Psoas muscle (tissue), 8 donors: ENCODE results near the gene TIMM13. TPM values are rescaled to one million over a fixed set of nuclear protein-coding genes. Genes with fewer than 3 reads are reported as not detected.
A peak's percentile ranks its signal among the peaks of the same experiment; 100 is the strongest.

Experiments used
- ATAC-seq, 4 donors: fragments of 200-7000 bp; cut with Tn5 transposase; one replicate each; pipeline ENCODE4 v1.9.1; 2020; ENCODE audit warnings: moderate library complexity in 3 of 4, mild to moderate bottlenecking in 2 of 4
- DNase-seq, 2 donors: peaks; one replicate each; pipeline ENCODE4 v3.0.0-alpha.2; 2020
- H3K27ac ChIP-seq: fragments of 200-600 bp; one replicate; pipeline ENCODE4 v1.8.0; 2022
- H3K27me3 ChIP-seq, 3 donors: fragments of 200-600 bp in 1 of 3; one replicate each; pipeline versions ENCODE4 v1.6.1 to v1.8.0; 2013 to 2022; ENCODE audit warnings: low read length in 2 of 3, mild to moderate bottlenecking in 2 of 3, moderate library complexity in 1 of 3; ENCODE audit not compliant: insufficient read depth in 3 of 3
- H3K36me3 ChIP-seq, 2 donors: fragments of 200-600 bp in 1 of 2; one replicate each; pipeline versions ENCODE4 v1.6.1 to v1.8.0; 2013 to 2022; ENCODE audit warnings: low read depth in 1 of 2, mild to moderate bottlenecking in 1 of 2, moderate library complexity in 1 of 2; ENCODE audit not compliant: insufficient read depth in 1 of 2
- H3K4me1 ChIP-seq: fragments of 200-600 bp; one replicate; pipeline ENCODE4 v1.8.0; 2022
- H3K4me3 ChIP-seq: fragments of 200-600 bp; one replicate; pipeline ENCODE4 v1.8.0; 2022; ENCODE audit warnings: mild to moderate bottlenecking
- H3K9me3 ChIP-seq: fragments of 200-600 bp; one replicate; pipeline ENCODE4 v1.8.0; 2022
- WGBS, 3 donors: extraction: QIAGEN DNeasy Blood & Tissue Kit; methylation state at CpG; one replicate each; pipeline versions ENCODE4 v1.1.6 to v1.1.7; 2013; 5-methylcytosine and 5-hydroxymethylcytosine counted together
- intact Hi-C, 2 donors: fragments of 100-400 bp; cut with DNase I; formaldehyde crosslinking; loops; one replicate each; pipeline versions ENCODE4 v1.11.0 to v1.14.2; 2022
- polyA plus RNA-seq, 3 donors: library from polyadenylated mRNA; stranded (reverse); fragments of 200-250 nt; gene quantifications; one replicate each; pipeline ENCODE4 v1.2.3, GENCODE V29; 2013
- total RNA-seq, 4 donors: library from RNA; stranded (reverse); fragmentation: NEBNext Ultra II Directional in 2 of 4; extraction: Animal tissue kit (Norgen Biotek cat#: 25700) in 2 of 4; gene quantifications; one replicate each; pipeline versions ENCODE4 v1.2.1 to v1.2.4, GENCODE V29; 2021 to 2023
- TF ChIP-seq, protein P1 (sequence below): fragments of 200-600 bp; IDR thresholded peaks from one replicate; pipeline ENCODE4 v1.8.0; 2022; ENCODE audit warnings: antibody characterized with exemption
- donor health status: healthy with polysubstance abuse.
- donor health status: DM: no; HTN: no; CAD: no; lungs with moderate emphysema.
- donor health status: Bipolar disorder and iron deficiency.
- donor health status: healthy.
- donor health status: DM: yes; HTN: yes; CAD: no.
- donor health status: DM: no; HTN: no; CAD: no.
- donor health status: DM: no; HTN: no; CAD: no.
- donor health status: DM: yes; HTN: yes; CAD: no.

Gene TIMM13
- total and polyA plus RNA-seq, 7 donors: 70.3 to 254 (median 99.0) TPM

DNA sequence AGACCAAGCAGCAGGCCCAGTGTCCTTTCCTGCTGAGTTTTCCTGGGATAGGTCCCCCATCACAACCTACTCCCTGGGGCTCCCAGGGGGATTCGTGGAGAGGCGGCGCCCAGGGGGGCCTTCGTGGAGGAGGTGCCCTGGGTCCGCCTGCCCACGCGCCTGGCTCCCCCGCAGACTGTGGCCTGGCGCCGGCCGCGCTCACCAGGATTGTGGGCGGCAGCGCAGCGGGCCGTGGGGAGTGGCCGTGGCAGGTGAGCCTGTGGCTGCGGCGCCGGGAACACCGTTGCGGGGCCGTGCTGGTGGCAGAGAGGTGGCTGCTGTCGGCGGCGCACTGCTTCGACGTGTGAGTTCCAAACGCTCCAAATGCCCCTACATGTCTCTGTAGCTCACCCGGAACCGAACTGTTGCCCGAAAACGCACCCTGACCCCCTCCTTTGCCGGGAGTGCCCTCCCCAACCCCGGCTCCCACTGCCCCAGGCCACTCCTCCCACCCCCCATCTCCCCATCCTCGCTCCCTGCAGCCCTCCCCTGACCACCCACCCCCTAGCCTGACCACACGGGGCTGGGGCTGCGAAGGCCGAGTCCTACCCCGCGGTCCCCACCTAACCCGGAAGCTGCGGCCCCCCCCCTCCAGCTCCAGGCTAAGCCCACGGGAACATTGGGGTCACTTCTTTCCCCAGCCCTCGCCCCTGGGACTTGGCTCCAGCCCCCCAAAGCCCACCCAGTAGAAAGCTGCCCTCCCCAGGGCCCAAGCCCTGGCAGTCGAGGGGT is 3.3 kb downstream of the TIMM13 start:
- Histone ChIP-seq H3K27ac (peak overlapping the region; percentile 14), H3K4me3 (no peak overlapping the region), H3K4me1 (peaks cover 36% of the 10 kb centered on the region), H3K36me3 (peaks cover 0 to 16% of the 10 kb centered on the region in 2 donors), H3K9me3 (no peaks in the 10 kb centered on the region), H3K27me3 (no peaks in the 10 kb centered on the region)
- 88 to 90% (median 89%) methylated on average over 39 to 46 of the region's 46 CpGs for WGBS, 3 donors
- intact Hi-C loops: no loop called here
- no peak for ATAC-seq
- peak in 1 of 2 donors; percentile 50 for DNase-seq
- TF ChIP-seq, protein P1, sequence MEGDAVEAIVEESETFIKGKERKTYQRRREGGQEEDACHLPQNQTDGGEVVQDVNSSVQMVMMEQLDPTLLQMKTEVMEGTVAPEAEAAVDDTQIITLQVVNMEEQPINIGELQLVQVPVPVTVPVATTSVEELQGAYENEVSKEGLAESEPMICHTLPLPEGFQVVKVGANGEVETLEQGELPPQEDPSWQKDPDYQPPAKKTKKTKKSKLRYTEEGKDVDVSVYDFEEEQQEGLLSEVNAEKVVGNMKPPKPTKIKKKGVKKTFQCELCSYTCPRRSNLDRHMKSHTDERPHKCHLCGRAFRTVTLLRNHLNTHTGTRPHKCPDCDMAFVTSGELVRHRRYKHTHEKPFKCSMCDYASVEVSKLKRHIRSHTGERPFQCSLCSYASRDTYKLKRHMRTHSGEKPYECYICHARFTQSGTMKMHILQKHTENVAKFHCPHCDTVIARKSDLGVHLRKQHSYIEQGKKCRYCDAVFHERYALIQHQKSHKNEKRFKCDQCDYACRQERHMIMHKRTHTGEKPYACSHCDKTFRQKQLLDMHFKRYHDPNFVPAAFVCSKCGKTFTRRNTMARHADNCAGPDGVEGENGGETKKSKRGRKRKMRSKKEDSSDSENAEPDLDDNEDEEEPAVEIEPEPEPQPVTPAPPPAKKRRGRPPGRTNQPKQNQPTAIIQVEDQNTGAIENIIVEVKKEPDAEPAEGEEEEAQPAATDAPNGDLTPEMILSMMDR: no peak

DNA sequence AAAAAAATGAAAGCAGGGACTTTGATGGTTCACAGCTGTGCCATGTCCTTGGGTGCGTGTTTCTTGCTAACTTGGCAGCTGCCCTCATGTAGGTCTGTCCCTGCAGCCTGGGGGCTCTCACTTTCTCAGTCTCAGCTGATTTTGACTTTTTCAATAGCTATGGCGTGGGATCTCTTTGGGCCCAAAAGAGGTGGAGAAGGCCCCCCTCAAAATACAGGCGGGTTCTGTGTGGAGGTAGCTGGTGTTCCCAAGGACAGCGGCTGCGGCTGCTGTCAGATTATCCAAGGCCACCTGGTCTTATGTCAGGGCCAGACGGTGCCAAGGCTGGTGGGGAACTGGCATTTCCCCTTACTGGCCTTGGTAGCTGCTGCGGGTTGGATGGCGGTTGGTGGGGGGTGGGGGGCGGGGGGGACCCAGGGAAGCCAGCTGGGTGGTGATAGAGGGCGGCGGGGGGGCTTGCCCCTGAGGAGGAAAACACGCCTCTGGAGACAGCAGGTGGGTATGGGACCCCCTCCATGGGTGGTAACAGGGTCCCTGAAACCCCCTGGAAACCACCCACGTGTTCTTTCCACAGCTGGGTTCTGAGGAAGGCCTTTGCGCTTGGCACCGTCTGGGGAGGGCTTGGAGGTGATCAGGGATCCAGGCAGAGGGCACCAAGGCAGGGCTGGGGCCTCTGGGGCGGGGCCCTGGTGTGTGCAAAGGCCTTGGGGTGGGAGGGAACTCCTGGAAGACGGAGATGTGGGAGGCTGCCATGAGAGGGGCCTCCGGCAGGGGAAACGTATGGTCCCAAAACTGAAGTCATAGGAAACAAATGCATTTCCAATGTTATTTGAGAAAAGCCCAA is 4.1 kb downstream of the TIMM13 start:
- TF ChIP-seq, protein P1: no peak
- intact Hi-C loops: no loop called here
- Histone ChIP-seq H3K4me3 (no peak overlapping the region), H3K9me3 (no peaks in the 10 kb centered on the region), H3K27me3 (no peaks in the 10 kb centered on the region), H3K36me3 (peaks cover 0 to 16% of the 10 kb centered on the region in 2 donors), H3K4me1 (peaks cover 30% of the 10 kb centered on the region), H3K27ac (peak overlapping the region; percentile 14)
- ATAC-seq: no peak
- 39 to 55% (median 46%) methylated on average over 17 to 19 of the region's 19 CpGs for WGBS, 3 donors
- no peak for DNase-seq

DNA sequence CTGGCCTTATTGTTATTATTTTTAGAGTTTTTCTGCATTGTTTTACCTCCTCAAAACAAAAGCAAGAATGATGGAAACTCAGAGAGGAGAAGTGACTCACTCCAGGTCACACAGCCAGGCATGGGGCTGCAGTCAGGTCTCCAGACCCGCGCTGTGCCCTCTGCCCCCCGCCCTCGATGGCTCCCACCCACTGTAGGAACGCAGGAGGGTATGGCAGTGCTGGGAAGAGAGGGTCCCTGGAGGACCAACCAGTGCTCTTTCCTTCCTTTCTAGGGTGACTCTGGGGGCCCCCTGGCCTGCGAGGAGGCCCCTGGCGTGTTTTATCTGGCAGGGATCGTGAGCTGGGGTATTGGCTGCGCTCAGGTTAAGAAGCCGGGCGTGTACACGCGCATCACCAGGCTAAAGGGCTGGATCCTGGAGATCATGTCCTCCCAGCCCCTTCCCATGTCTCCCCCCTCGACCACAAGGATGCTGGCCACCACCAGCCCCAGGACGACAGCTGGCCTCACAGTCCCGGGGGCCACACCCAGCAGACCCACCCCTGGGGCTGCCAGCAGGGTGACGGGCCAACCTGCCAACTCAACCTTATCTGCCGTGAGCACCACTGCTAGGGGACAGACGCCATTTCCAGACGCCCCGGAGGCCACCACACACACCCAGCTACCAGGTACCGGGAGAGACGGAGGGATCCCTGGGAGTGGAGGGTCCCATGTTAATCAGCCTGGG is 5.6 kb downstream of the TIMM13 start:
- ATAC-seq (no peak), DNase-seq (no peak)
- Histone ChIP-seq H3K4me1 (peaks cover 25% of the 10 kb centered on the region), H3K27ac (no peak overlapping the region), H3K4me3 (no peak overlapping the region), H3K9me3 (no peaks in the 10 kb centered on the region), H3K27me3 (no peaks in the 10 kb centered on the region), H3K36me3 (peaks cover 0 to 20% of the 10 kb centered on the region in 2 donors)
- 84 to 86% (median 85%) methylated on average over 22 to 23 of the region's 23 CpGs for WGBS, 3 donors
- intact Hi-C loops: no loop called here
- TF ChIP-seq, protein P1: no peak

DNA sequence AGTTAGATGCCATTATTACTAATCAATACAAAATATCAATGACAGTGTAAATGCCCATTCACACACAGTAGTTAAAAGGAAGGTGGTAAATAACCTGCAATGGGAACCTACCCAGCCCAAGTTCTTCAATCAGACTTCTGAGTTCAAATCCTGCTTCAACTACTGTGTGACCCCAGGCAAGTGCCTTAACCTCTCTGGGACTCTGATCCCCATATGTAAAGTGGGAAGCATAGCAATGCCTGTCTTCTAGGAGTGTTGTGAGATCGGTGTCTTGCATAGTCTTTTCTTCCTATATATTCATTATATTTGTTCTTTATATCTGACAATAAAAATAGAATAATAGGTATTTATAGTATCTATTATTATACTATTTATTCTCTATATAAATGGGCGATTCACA is 6.9 kb downstream of the TIMM13 start:
- TF ChIP-seq, protein P1: no peak
- no peak overlapping the region for H3K27ac ChIP-seq
- ATAC-seq: no peak
- H3K36me3 ChIP-seq: peaks cover 0 to 11% of the 10 kb centered on the region in 2 donors
- H3K27me3 ChIP-seq: no peaks in the 10 kb centered on the region
- intact Hi-C loops: no loop called here
- 90 to 95% (median 92%) methylated on average over 2 of the region's 2 CpGs for WGBS, 3 donors
- no peaks in the 10 kb centered on the region for H3K9me3 ChIP-seq
- no peak overlapping the region for H3K4me3 ChIP-seq
- H3K4me1 ChIP-seq: peaks cover 12% of the 10 kb centered on the region
- no peak for DNase-seq
